Measurements from ENCODE around the gene DYSF.
A peak's percentile ranks its signal among the peaks of the same experiment; 100 is the strongest.

Gene DYSF

DNA sequence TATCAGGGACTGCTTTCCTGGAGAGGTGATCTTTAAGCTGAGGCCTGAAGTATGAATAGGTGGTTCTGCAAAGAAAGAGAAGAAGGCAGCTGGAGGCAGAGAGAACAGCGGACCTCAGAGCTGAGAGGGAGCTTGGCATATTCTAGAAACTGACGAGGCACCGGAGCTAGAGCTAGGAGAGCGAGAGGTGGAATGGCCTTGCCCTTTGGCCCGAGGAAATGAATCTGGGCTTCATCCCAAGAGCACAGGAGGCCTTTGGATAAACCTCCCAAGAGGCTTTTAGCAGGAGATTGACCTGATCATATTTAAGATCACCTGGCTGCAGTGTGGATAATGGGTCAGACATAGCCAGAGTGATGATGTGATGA is 7.9 kb downstream of the DYSF start:
- ATAC-seq (ENCODE audit: low read depth) (no peak), DNase-seq (ENCODE audit: low spot score in 2 of 2) (no peak)
- no peak overlapping the region for H3K4me3 Mint-ChIP-seq
- H3K36me3 Mint-ChIP-seq, result no peaks in the 10 kb centered on the region
- no peaks in the 10 kb centered on the region for H3K4me1 Mint-ChIP-seq
- no peaks in the 10 kb centered on the region for H3K9me3 Mint-ChIP-seq
- H3K27me3 Mint-ChIP-seq, result peaks cover 13% of the 10 kb centered on the region
- H3K27ac Mint-ChIP-seq, result no peak overlapping the region

DNA sequence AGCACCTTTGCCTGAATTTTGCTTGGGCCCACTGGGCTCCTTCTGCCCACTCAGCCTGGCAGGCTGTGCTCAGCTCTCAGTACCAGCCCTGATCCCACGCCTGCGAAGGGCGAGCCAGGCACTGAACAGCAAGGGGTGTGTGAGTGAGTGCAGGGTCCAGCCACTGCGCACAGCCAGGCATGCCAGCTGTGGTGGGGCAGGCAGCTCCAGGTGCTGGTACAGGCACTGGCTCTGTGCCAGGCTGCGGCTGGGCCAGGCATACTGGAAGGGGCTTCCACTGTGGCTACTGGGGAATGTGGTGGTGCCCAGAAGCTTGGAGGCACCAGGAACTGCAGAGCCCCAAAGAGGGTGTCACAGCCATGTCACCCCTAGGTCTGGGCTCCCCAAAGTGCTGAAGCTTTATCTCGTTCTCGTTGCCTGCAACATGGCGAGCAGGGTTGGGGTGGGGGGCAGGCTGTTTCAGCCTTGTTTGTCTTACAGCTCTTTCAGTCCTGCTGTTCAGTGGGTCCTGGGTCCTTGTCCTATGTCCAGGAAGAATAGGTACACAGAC is 8.8 kb downstream of the DYSF start:
- Mint-ChIP-seq H3K4me1 (peaks cover 2% of the 10 kb centered on the region), H3K27me3 (peaks cover 11% of the 10 kb centered on the region), H3K4me3 (no peak overlapping the region), H3K9me3 (no peaks in the 10 kb centered on the region), H3K36me3 (no peaks in the 10 kb centered on the region), H3K27ac (no peak overlapping the region)
- DNase-seq (ENCODE audit: low spot score in 2 of 2) (no peak), ATAC-seq (ENCODE audit: low read depth) (no peak)

DNA sequence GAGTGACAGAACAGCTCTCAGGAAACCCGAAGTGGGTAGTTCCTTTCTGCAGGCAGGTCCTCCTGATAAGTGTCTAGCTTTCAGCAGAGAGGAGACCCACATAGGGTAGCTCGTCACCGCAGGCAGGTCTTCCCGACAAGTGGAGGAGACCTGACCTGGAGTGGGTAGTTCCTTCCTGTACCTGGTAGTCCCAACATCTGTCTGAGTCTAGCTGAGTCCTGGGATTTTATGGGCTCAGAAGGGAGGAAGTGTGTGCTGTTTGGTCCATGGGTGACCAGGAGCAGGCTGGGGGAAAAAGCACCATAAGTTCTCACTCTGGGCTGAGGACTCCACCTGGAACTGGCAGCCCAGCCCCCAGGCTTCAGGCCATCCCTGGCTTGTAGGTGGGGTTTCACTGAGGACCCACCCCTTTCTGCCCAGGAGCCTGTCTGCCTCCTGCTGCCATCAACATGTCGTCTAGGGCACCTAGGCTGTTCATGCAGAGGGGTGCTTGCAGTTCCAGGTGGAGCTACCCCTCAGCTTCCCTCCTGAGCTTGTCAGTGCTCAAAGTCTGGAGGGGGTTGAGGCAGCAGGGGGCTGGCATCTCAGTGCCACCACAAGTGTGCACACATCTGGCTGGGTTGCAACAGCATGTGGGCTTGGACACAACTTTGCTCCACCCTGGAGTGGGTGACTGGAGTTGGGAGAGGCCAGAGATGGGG is 9.4 kb downstream of the DYSF start:
- Mint-ChIP-seq H3K27me3 (peaks cover 11% of the 10 kb centered on the region), H3K4me1 (peaks cover 3% of the 10 kb centered on the region), H3K4me3 (no peak overlapping the region), H3K9me3 (no peaks in the 10 kb centered on the region), H3K27ac (no peak overlapping the region), H3K36me3 (no peaks in the 10 kb centered on the region)
- DNase-seq (ENCODE audit: low spot score in 2 of 2) (no peak), ATAC-seq (ENCODE audit: low read depth) (no peak)

GRCh38 chr2:71463342-71463654 is 9.9 kb downstream of the DYSF start:
- H3K4me1 Mint-ChIP-seq, result peaks cover 3% of the 10 kb centered on the region
- no peak overlapping the region for H3K27ac Mint-ChIP-seq
- no peak overlapping the region for H3K4me3 Mint-ChIP-seq
- H3K27me3 Mint-ChIP-seq, result peaks cover 11% of the 10 kb centered on the region
- DNase-seq (ENCODE audit: low spot score in 2 of 2) (no peak), ATAC-seq (ENCODE audit: low read depth) (no peak)
- H3K9me3 Mint-ChIP-seq, result no peaks in the 10 kb centered on the region
- no peaks in the 10 kb centered on the region for H3K36me3 Mint-ChIP-seq

DNA sequence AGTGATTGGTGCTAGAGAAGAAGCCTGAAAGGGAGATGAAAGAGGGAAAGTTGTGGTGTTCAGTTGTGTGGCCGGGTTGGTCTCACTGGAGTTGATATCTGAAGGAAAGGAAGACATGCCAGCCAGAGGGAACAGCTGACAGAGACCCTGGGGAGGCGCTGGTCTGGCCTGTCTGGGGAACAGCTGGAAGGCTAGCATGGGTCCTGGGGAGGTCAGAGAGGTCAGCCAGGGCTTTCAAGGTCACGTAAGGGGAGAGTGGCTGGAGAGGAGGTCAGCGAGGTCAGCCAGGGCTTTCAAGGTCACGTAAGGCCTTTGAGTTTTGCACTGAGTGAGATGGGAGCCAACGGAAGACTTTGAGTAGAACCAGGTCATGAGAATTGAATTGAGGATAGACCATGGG is 11.0 kb downstream of the DYSF start:
- H3K9me3 Mint-ChIP-seq, result no peaks in the 10 kb centered on the region
- peaks cover 3% of the 10 kb centered on the region for H3K4me1 Mint-ChIP-seq
- H3K4me3 Mint-ChIP-seq, result no peak overlapping the region
- ATAC-seq (ENCODE audit: low read depth) (no peak), DNase-seq (ENCODE audit: low spot score in 2 of 2) (no peak)
- H3K27ac Mint-ChIP-seq, result no peak overlapping the region
- H3K27me3 Mint-ChIP-seq, result peaks cover 8% of the 10 kb centered on the region
- H3K36me3 Mint-ChIP-seq, result no peaks in the 10 kb centered on the region

- Mint-ChIP-seq H3K27me3 (peaks cover 9% of the 10 kb centered on the region), H3K27ac (no peak overlapping the region), H3K36me3 (no peaks in the 10 kb centered on the region), H3K9me3 (no peaks in the 10 kb centered on the region), H3K4me3 (no peak overlapping the region), H3K4me1 (peaks cover 3% of the 10 kb centered on the region)
- DNase-seq (ENCODE audit: low spot score in 2 of 2), result no peak
- no peak for ATAC-seq (ENCODE audit: low read depth)
Observed at GRCh38 chr2:71465356-71465755, 12.0 kb downstream of the DYSF start.

- Mint-ChIP-seq H3K36me3 (no peaks in the 10 kb centered on the region), H3K9me3 (no peaks in the 10 kb centered on the region), H3K4me1 (peaks cover 3% of the 10 kb centered on the region), H3K27me3 (peaks cover 11% of the 10 kb centered on the region), H3K4me3 (no peak overlapping the region), H3K27ac (no peak overlapping the region)
- ATAC-seq (ENCODE audit: low read depth) (no peak), DNase-seq (ENCODE audit: low spot score in 2 of 2) (no peak)
Observed at GRCh38 chr2:71465961-71466300, 12.6 kb downstream of the DYSF start.

DNA sequence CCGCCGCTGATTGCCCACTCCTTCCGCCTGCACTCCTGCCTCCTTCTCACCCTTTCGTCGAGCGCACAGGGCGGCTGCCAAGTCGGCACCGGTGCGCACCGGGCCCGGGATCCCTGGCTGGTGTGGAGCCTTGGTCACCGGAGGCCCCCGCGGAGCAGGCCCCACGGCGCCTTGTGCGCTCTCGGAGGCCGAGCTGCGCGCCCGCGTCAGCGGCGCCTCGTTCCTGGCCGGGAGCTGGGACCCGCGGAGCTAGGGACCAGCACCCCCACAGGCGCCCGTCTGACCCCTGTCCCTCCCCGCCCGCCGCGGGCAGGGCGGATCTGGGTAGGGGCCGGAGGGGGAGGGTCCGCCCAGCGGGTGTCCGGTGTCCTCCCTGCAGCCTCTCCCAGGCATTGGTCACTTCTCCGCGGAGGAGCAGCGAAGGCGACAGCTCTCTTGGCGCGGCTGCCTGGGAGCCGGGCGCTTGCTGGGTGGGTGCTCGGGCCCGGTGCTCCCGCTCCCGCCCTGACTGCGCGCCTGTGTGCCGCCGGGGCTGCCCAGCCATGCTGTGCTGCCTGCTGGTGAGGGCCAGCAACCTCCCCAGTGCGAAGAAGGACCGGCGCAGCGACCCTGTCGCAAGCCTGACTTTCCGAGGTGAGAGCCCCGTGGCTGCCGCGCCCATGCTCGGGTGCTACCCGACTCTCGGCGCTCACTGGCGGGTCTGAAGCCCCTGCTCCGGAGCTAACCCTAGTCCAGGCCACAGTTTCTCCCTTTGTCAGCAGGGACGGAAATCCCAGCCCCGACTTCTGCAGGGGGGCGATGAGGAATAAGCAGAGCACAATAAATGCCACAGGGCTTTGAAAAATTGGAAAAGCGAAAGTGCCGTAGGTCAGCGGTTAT is 13.2 kb downstream of the DYSF start:
- H3K27me3 Mint-ChIP-seq, result peaks cover 9% of the 10 kb centered on the region
- no peaks in the 10 kb centered on the region for H3K9me3 Mint-ChIP-seq
- ATAC-seq (ENCODE audit: low read depth) (no peak), DNase-seq (ENCODE audit: low spot score in 2 of 2) (no peak)
- H3K4me3 Mint-ChIP-seq, result peak overlapping the region; percentile 67
- no peaks in the 10 kb centered on the region for H3K36me3 Mint-ChIP-seq
- H3K4me1 Mint-ChIP-seq, result peaks cover 3% of the 10 kb centered on the region
- no peak overlapping the region for H3K27ac Mint-ChIP-seq

DNA sequence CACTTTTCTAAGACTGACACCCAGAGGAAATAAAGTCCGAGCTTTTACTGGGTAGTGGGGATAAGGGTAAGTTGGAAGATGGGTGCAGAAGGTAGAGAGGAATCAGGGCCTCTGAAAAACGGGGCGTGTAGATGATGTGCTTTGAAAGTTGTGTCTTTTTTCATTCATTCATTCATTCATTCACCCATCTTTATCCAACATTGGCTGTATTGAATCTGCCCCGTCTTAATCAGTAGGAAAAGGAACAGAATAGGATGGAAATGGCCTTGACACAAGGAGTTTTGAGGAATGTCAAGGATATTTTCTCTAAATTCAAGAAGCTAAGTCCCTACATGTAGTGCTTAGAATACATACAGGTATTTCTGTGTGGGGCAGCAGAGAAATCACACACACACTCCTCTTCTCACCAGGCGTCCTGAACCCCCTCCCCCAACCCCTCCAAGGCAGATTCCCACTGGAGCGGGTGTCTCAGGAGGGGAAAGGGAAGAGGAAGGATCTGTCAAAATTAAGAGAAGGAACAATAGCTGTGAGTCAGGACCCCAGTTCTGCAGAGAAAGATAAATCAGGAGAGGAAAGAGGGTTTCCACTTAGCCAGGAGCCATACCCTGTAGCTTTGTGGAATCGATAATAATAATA is 13.9 kb downstream of the DYSF start:
- ATAC-seq (ENCODE audit: low read depth) (no peak), DNase-seq (ENCODE audit: low spot score in 2 of 2) (no peak)
- Mint-ChIP-seq H3K9me3 (no peaks in the 10 kb centered on the region), H3K36me3 (no peaks in the 10 kb centered on the region), H3K27me3 (peaks cover 9% of the 10 kb centered on the region), H3K4me1 (peaks cover 3% of the 10 kb centered on the region), H3K4me3 (peak overlapping the region; percentile 67), H3K27ac (no peak overlapping the region)

GRCh38 chr2:71468279-71469015 is 15.1 kb downstream of the DYSF start:
- Mint-ChIP-seq H3K4me1 (peaks cover 3% of the 10 kb centered on the region), H3K27me3 (peaks cover 8% of the 10 kb centered on the region), H3K4me3 (no peak overlapping the region)

GRCh38 chr2:71469403-71470398 is 16.3 kb downstream of the DYSF start:
- H3K4me3 Mint-ChIP-seq, result no peak overlapping the region
- H3K27me3 Mint-ChIP-seq, result peaks cover 10% of the 10 kb centered on the region
- DNase-seq (ENCODE audit: low spot score in 2 of 2) (no peak), ATAC-seq (ENCODE audit: low read depth) (no peak)
- H3K4me1 Mint-ChIP-seq, result peaks cover 6% of the 10 kb centered on the region
- H3K9me3 Mint-ChIP-seq, result no peaks in the 10 kb centered on the region
- no peaks in the 10 kb centered on the region for H3K36me3 Mint-ChIP-seq
- H3K27ac Mint-ChIP-seq, result no peak overlapping the region

More at GRCh38 chr2:71468279-71469015, 15.1 kb downstream of the DYSF start:
- Mint-ChIP-seq H3K36me3 (no peaks in the 10 kb centered on the region), H3K9me3 (no peaks in the 10 kb centered on the region), H3K27ac (no peak overlapping the region)
- DNase-seq (ENCODE audit: low spot score in 2 of 2) (no peak), ATAC-seq (ENCODE audit: low read depth) (no peak)

- H3K27ac Mint-ChIP-seq, result no peak overlapping the region
- no peaks in the 10 kb centered on the region for H3K36me3 Mint-ChIP-seq
- H3K9me3 Mint-ChIP-seq, result no peaks in the 10 kb centered on the region
- H3K4me1 Mint-ChIP-seq, result peaks cover 6% of the 10 kb centered on the region
- H3K4me3 Mint-ChIP-seq, result no peak overlapping the region
- no peak for ATAC-seq (ENCODE audit: low read depth)
- H3K27me3 Mint-ChIP-seq, result peaks cover 10% of the 10 kb centered on the region
- no peak for DNase-seq (ENCODE audit: low spot score in 2 of 2)
Observed at GRCh38 chr2:71471276-71471675, 17.9 kb downstream of the DYSF start.

- Mint-ChIP-seq H3K27me3 (peaks cover 9% of the 10 kb centered on the region), H3K36me3 (no peaks in the 10 kb centered on the region), H3K4me3 (no peak overlapping the region), H3K4me1 (peaks cover 4% of the 10 kb centered on the region), H3K27ac (no peak overlapping the region), H3K9me3 (no peaks in the 10 kb centered on the region)
- no peak for ATAC-seq (ENCODE audit: low read depth)
- DNase-seq (ENCODE audit: low spot score in 2 of 2), result no peak
Observed at GRCh38 chr2:71472019-71472418, 18.7 kb downstream of the DYSF start.

Data from memory B cell (primary cell).